Type B pancreatic cell (in vitro differentiated cells): ENCODE results near the gene MYG1. TPM values are rescaled to one million over a fixed set of nuclear protein-coding genes. Genes with fewer than 3 reads are reported as not detected.

Experiments
- DNase-seq: peaks from one replicate; pipeline ENCODE4 v3.0.0; 2021; ENCODE audit warnings: mixed read lengths; ENCODE audit not compliant: unreplicated experiment; ENCODE audit errors: extremely low spot score
- H3K27ac Mint-ChIP-seq: 2 replicates; pipeline ENCODE4 v1.8.0; 2021; ENCODE audit warnings: mild to moderate bottlenecking, mixed read lengths
- H3K27me3 Mint-ChIP-seq: 2 replicates; pipeline ENCODE4 v1.8.0; 2021; ENCODE audit warnings: mixed read lengths
- H3K36me3 Mint-ChIP-seq: 2 replicates; pipeline ENCODE4 v1.8.0; 2021; ENCODE audit warnings: mixed read lengths
- H3K4me1 Mint-ChIP-seq: one replicate; pipeline ENCODE4 v1.8.0; 2021; ENCODE audit warnings: mixed read lengths; ENCODE audit not compliant: unreplicated experiment
- H3K4me3 Mint-ChIP-seq: 2 replicates; pipeline ENCODE4 v1.8.0; 2021; ENCODE audit warnings: mild to moderate bottlenecking, mixed read lengths
- H3K9me3 Mint-ChIP-seq: 2 replicates; pipeline ENCODE4 v1.8.0; 2021; ENCODE audit warnings: mixed read lengths
- total RNA-seq: library from RNA; stranded (reverse); gene quantifications from 2 replicates; pipeline ENCODE4 v1.2.1, GENCODE V29; 2021; ENCODE audit warnings: low replicate concordance
- TF ChIP-seq, protein P1 (sequence below): fragments of 200-600 bp; sonication (generic); conservative IDR thresholded peaks from 2 replicates; pipeline ENCODE4 v1.5.0; 2021; ENCODE audit warnings: antibody characterized with exemption, mild to moderate bottlenecking

Gene MYG1
- total RNA-seq, 1 donor from 2014 or later = 58.6 TPM

DNA sequence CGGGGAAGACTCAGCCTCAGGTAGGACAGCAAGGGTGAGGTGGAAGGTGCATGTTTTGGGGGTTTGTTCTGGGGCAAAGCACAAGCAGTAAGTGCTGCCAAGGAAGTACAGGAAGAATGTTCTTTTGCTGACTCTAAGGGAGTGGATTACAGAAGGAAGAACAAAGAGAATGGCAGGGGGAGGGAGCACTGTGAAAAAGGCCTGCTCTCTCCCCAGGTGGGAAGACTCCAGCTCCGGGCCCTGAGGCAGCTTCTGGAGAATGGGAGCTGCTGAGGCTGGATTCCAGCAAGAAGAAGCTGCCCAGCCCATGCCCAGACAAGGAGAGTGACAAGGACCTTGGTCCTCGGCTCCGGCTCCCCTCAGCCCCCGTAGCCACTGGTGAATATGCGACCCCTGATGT, 11.2 kb upstream of the MYG1 start:
- Mint-ChIP-seq H3K36me3 (peaks cover 9% of the 10 kb centered on the region), H3K27me3 (no peaks in the 10 kb centered on the region), H3K9me3 (no peaks in the 10 kb centered on the region), H3K27ac (no peak overlapping the region), H3K4me1 (no peaks in the 10 kb centered on the region), H3K4me3 (no peak overlapping the region)
- TF ChIP-seq, protein P1, sequence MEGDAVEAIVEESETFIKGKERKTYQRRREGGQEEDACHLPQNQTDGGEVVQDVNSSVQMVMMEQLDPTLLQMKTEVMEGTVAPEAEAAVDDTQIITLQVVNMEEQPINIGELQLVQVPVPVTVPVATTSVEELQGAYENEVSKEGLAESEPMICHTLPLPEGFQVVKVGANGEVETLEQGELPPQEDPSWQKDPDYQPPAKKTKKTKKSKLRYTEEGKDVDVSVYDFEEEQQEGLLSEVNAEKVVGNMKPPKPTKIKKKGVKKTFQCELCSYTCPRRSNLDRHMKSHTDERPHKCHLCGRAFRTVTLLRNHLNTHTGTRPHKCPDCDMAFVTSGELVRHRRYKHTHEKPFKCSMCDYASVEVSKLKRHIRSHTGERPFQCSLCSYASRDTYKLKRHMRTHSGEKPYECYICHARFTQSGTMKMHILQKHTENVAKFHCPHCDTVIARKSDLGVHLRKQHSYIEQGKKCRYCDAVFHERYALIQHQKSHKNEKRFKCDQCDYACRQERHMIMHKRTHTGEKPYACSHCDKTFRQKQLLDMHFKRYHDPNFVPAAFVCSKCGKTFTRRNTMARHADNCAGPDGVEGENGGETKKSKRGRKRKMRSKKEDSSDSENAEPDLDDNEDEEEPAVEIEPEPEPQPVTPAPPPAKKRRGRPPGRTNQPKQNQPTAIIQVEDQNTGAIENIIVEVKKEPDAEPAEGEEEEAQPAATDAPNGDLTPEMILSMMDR = no peak
- no peak for DNase-seq

DNA sequence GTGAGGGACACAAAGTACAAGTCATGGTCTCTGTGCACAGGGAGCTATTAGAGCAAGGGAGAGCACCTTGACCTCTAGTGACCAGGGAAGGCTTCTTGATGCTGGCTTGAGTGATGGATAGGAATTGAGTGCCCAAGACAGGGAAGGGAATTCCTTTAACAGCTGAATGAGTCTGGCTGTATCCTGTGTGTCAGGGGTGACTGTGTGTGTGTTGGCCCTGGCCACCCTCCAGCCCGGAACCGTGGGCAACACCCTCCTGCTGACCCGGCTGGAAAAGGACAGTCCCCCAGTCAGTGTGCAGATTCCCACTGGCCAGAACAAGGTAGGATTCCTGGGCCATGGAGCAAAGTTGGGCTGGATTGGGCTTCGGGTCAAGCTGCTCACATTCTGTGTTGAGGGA, 9.6 kb upstream of the MYG1 start:
- H3K9me3 Mint-ChIP-seq = no peaks in the 10 kb centered on the region
- H3K4me3 Mint-ChIP-seq = no peak overlapping the region
- peaks cover 2% of the 10 kb centered on the region for H3K4me1 Mint-ChIP-seq
- H3K27me3 Mint-ChIP-seq = no peaks in the 10 kb centered on the region
- H3K27ac Mint-ChIP-seq = no peak overlapping the region
- TF ChIP-seq, protein P1 = no peak
- H3K36me3 Mint-ChIP-seq = peaks cover 8% of the 10 kb centered on the region
- no peak for DNase-seq

DNA sequence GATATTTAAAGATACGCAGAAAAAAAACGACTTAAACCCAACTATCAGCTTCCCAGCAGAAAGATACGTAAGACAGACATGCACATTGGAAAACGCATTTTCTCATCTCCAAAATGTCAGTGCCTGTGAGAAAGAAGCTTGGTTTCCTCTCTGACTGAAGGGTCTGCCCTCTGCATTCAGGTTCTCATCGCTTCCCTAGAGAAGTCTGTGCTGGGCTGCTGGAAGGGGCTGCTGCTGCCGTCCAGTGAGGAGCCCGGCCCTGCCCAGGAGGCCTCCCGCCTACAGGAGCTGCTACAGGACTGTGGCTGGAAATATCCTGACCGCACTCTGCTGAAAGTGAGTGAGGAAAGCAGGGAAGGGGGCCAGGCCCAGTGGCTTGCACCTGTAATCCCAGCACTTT, 8.8 kb upstream of the MYG1 start:
- peaks cover 10% of the 10 kb centered on the region for H3K4me1 Mint-ChIP-seq
- no peak overlapping the region for H3K4me3 Mint-ChIP-seq
- TF ChIP-seq, protein P1 = no peak
- no peak for DNase-seq
- H3K27me3 Mint-ChIP-seq = no peaks in the 10 kb centered on the region
- H3K9me3 Mint-ChIP-seq = no peaks in the 10 kb centered on the region
- H3K27ac Mint-ChIP-seq = no peak overlapping the region
- peaks cover 8% of the 10 kb centered on the region for H3K36me3 Mint-ChIP-seq

DNA sequence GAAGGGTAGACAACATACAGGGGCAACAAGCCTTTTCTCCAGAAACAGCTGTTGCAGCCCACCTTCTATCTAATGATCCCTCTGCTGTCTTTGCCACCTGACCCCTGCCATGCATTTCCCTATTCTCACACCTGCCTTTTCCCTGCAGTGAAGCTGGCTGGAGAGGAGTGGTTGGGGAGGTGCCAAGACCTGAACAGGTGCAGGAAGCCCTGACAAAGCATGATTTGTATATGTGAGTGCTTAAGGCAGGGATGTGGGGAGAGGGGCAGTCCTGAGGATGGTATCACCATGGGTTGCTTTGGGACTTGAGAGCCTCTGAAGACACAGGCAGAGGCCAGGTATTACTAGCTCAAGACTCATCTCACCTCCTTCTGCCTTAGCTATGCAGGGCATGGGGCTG, 7.1 kb upstream of the MYG1 start:
- no peaks in the 10 kb centered on the region for H3K9me3 Mint-ChIP-seq
- DNase-seq = no peak
- no peak overlapping the region for H3K27ac Mint-ChIP-seq
- H3K27me3 Mint-ChIP-seq = no peaks in the 10 kb centered on the region
- H3K4me3 Mint-ChIP-seq = no peak overlapping the region
- TF ChIP-seq, protein P1 = no peak
- H3K4me1 Mint-ChIP-seq = peaks cover 12% of the 10 kb centered on the region
- peaks cover 10% of the 10 kb centered on the region for H3K36me3 Mint-ChIP-seq

DNA sequence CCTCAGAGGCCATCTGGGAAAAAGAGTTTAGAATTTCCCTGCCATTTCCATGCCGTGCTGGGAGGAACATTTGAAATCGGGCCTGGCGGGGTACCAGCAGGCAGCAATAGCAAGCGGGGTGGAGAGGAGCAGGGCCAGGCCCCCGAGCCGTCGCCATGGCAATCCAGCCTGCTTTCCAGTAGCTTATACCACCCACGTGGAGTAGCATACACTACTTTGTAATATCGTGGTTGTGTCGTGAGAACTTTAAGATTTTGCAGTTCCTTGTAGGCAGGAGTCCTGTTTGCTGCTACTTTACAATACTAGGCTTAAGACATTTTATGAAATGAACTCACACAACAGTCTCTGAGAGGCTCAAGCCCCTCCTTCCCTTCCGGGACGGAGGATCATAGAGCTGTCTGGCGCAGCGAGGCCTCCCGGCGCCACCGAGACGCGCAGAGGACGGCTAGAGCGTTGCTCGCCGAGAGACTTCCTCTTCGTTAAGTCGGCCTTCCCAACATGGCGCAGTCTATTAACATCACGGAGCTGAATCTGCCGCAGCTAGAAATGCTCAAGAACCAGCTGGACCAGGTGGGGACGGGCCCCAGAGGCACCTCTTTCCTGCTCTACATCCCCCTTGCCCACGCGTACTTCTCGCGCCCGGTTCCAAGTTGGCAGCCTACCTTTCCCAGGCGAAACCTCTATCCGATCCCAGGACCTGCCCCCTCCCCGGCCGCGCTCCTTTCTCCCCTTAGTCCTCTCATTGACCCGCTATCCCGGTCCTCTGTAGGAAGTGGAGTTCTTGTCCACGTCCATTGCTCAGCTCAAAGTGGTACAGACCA, 4.2 kb upstream of the MYG1 start, which contains the start of gene PFDN5:
PFDN5 (plus strand) TSS at position 473 of the 821 bp plus-strand sequence; CDS start at position 499, 26 bp downstream.
- DNase-seq = peak; percentile 85
- H3K36me3 Mint-ChIP-seq = peaks cover 16% of the 10 kb centered on the region
- no peaks in the 10 kb centered on the region for H3K27me3 Mint-ChIP-seq
- H3K27ac Mint-ChIP-seq = peak within 1 kb of the TSS; percentile 98
- H3K4me3 Mint-ChIP-seq = peak within 1 kb of the TSS; percentile 99
- no peaks in the 10 kb centered on the region for H3K9me3 Mint-ChIP-seq
- H3K4me1 Mint-ChIP-seq = peaks cover 28% of the 10 kb centered on the region
- TF ChIP-seq, protein P1 = peak; percentile 51
